Nephron (organoid): ENCODE results near the gene SFXN5.

Experiments used
- H3K27ac Mint-ChIP-seq, 3 experiments: 2 replicates each; pipeline ENCODE4 v1.8.0; 2020; ENCODE audit warnings: mixed read lengths in 3 of 3, mild to moderate bottlenecking in 2 of 3, moderate library complexity in 1 of 3
- H3K27me3 Mint-ChIP-seq: 2 replicates; pipeline ENCODE4 v1.8.0; 2021; ENCODE audit warnings: low read depth, mild to moderate bottlenecking, moderate library complexity, mixed read lengths
- H3K36me3 Mint-ChIP-seq: 2 replicates; pipeline ENCODE4 v1.8.0; 2020; ENCODE audit warnings: low read depth, mixed read lengths
- H3K4me1 Mint-ChIP-seq: 2 replicates; pipeline ENCODE4 v1.8.0; 2020; ENCODE audit warnings: mixed read lengths
- H3K4me3 Mint-ChIP-seq, 3 experiments: 2 replicates each; pipeline ENCODE4 v1.8.0; 2020; ENCODE audit warnings: mild to moderate bottlenecking in 3 of 3, mixed read lengths in 3 of 3, moderate library complexity in 2 of 3
- H3K9me3 Mint-ChIP-seq: 2 replicates; pipeline ENCODE4 v1.8.0; 2020; ENCODE audit warnings: mixed read lengths
- TF ChIP-seq, protein P1 (sequence below), 3 experiments: fragments of 200-600 bp; sonication (generic); IDR thresholded peaks; one replicate each; pipeline ENCODE4 v1.5.0; 2021; ENCODE audit warnings: antibody characterized with exemption in 3 of 3; ENCODE audit not compliant: unreplicated experiment in 3 of 3

Gene SFXN5

DNA sequence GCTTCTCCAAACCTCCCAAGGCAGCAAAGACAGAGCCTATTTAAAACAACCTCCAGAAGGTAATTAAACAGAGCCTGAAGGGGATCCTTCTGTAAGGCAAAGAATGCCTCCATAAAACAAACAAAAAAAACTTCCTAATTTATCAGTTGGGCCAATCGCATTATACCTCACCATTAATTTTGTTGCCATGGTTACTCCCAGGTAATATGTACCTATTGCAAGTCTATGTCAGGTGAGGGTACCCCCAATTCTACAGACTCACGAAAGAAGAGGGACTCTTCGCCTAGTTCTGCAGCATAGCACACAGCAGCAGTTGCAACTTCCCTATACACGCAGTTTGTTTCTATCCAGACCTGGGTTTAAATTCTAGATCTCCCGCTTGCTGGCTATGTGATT lies 38.8 kb downstream of the SFXN5 start:
- Mint-ChIP-seq H3K27ac (no peak overlapping the region), H3K9me3 (no peaks in the 10 kb centered on the region), H3K27me3 (no peaks in the 10 kb centered on the region), H3K4me3 (no peak overlapping the region), H3K4me1 (no peaks in the 10 kb centered on the region), H3K36me3 (no peaks in the 10 kb centered on the region)
- TF ChIP-seq, protein P1, sequence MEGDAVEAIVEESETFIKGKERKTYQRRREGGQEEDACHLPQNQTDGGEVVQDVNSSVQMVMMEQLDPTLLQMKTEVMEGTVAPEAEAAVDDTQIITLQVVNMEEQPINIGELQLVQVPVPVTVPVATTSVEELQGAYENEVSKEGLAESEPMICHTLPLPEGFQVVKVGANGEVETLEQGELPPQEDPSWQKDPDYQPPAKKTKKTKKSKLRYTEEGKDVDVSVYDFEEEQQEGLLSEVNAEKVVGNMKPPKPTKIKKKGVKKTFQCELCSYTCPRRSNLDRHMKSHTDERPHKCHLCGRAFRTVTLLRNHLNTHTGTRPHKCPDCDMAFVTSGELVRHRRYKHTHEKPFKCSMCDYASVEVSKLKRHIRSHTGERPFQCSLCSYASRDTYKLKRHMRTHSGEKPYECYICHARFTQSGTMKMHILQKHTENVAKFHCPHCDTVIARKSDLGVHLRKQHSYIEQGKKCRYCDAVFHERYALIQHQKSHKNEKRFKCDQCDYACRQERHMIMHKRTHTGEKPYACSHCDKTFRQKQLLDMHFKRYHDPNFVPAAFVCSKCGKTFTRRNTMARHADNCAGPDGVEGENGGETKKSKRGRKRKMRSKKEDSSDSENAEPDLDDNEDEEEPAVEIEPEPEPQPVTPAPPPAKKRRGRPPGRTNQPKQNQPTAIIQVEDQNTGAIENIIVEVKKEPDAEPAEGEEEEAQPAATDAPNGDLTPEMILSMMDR (IDR thresholded peaks at IDR 0.05; ENCODE audit: unreplicated experiment in 3 of 3) = no peak

DNA sequence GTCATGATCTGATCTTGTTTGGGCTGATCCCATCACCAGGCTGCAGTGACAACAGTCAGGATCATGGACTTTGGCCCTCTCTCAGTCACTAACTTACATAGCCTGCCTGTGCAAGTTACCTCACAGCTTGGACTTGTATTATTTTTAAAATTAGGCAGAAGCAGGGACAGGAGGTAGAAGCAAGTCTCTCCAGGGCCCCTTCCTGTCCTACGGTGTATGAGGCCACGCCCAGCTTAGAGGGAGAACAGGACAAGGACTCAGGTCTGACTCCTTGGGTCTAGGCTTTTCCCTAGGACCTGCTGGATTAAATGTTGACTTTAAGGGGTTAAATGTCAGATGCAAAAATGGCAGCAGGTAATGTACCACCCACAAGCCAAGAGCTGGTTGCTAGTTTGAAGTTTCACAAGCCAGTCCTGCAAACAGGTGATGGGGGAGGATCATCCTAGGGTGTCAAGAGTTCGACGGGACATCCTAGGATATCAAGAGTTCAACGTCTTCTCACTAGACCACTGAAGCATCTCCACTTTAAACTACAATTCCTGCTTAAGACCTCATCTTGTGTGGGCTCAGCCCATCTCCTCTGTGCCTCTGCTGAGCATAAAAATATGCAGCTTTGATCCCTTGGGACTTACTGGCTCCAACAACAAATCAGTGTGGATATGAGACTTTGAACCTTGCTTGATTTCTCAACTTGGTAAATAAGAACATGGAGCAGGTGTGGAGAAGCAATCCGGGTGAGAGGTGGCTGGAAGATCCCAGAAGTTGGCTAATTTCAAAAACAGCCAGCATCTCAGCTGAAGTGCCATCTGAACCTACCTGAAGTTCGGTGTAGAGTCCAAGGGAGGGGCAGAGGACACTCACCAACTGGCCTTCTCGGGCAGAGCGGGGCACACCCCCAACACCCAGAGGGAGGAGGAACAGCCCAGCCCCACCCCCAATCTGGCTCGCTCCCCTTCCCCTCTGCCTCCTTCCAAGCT lies 39.5 kb downstream of the SFXN5 start:
- no peak overlapping the region for H3K4me3 Mint-ChIP-seq
- no peaks in the 10 kb centered on the region for H3K9me3 Mint-ChIP-seq
- H3K27ac Mint-ChIP-seq = no peak overlapping the region
- H3K27me3 Mint-ChIP-seq = no peaks in the 10 kb centered on the region
- TF ChIP-seq, protein P1 (IDR thresholded peaks at IDR 0.05; ENCODE audit: unreplicated experiment in 3 of 3) = no peak
- no peaks in the 10 kb centered on the region for H3K4me1 Mint-ChIP-seq
- H3K36me3 Mint-ChIP-seq = no peaks in the 10 kb centered on the region

GRCh38 chr2:73031095-73031678 lies 40.3 kb downstream of the SFXN5 start:
- TF ChIP-seq, protein P1 (IDR thresholded peaks at IDR 0.05; ENCODE audit: unreplicated experiment in 3 of 3) = no peak
- Mint-ChIP-seq H3K27ac (no peak overlapping the region), H3K36me3 (no peaks in the 10 kb centered on the region), H3K9me3 (no peaks in the 10 kb centered on the region), H3K4me3 (no peak overlapping the region), H3K27me3 (no peaks in the 10 kb centered on the region), H3K4me1 (no peaks in the 10 kb centered on the region)

- Mint-ChIP-seq H3K27ac (no peak overlapping the region), H3K4me1 (no peaks in the 10 kb centered on the region), H3K36me3 (peaks cover 4% of the 10 kb centered on the region), H3K9me3 (no peaks in the 10 kb centered on the region), H3K4me3 (no peak overlapping the region), H3K27me3 (no peaks in the 10 kb centered on the region)
- TF ChIP-seq, protein P1 (IDR thresholded peaks at IDR 0.05; ENCODE audit: unreplicated experiment in 3 of 3) = no peak
Observed at GRCh38 chr2:73028841-73029240, 42.7 kb downstream of the SFXN5 start.

DNA sequence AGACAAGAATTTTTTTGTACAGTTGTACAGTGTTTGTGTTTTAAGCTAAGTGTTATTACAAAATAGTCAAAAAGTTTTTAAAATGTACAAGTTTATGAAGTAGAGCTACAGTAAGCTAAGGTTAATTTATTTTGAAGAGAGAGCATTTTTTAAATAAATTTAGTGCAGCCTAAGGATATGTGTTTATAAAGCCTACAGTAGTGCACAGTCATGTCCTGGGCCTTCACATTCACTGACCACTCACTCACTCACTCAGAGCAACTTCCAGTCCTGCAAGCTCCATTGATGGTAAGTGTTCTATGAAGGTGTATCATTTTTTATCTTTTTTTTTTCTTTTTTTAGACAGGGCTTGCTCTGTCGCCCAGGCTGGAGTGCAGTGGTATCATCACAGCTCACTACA lies 44.2 kb downstream of the SFXN5 start:
- Mint-ChIP-seq H3K4me1 (no peaks in the 10 kb centered on the region), H3K27ac (no peak overlapping the region), H3K4me3 (no peak overlapping the region), H3K27me3 (no peaks in the 10 kb centered on the region), H3K36me3 (peaks cover 4% of the 10 kb centered on the region), H3K9me3 (no peaks in the 10 kb centered on the region)
- TF ChIP-seq, protein P1 (IDR thresholded peaks at IDR 0.05; ENCODE audit: unreplicated experiment in 3 of 3) = no peak
